HepG2 (cell line): ENCODE data around the gene DNAAF1. TPM values are rescaled to one million over a fixed set of nuclear protein-coding genes. Genes with fewer than 3 reads are reported as not detected.

Experiments
- ATAD3A ChIP-seq: sonication (generic); formaldehyde crosslinking; IDR thresholded peaks from 2 replicates; pipeline ENCODE4 v1.4.0; 2020; ENCODE audit warnings: missing genetic modification reagents
- CHD2 ChIP-seq: IDR thresholded peaks from 2 replicates; pipeline ENCODE4 v1.6.1; 2011; ENCODE audit warnings: low read depth, low read length, improper control_type of control experiment
- CREB1 ChIP-seq, 2 experiments: fragments of 450-650 bp in 1 of 2; IDR thresholded peaks; 2 replicates each; pipeline ENCODE4 v1.6.1; 2016 to 2017; ENCODE audit warnings: control low read depth in 1 of 2, mild to moderate bottlenecking in 1 of 2, missing compliant biosample characterization in 1 of 2, missing genetic modification characterization in 1 of 2
- CREM ChIP-seq, 2 experiments: sonication (generic) in 1 of 2; formaldehyde crosslinking in 1 of 2; IDR thresholded peaks; 2 replicates each; pipeline versions ENCODE4 v1.4.0 to v1.6.1; 2016 to 2020; ENCODE audit warnings: antibody characterized with exemption in 1 of 2, mild to moderate bottlenecking in 1 of 2, missing genetic modification reagents in 1 of 2
- RFX1 ChIP-seq: fragments of 450-650 bp; IDR thresholded peaks from 2 replicates; pipeline ENCODE4 v1.6.1; 2017
- YY1 ChIP-seq: IDR thresholded peaks from 2 replicates; pipeline ENCODE4 v1.6.1; 2011; ENCODE audit warnings: low read length, low read depth, moderate library complexity, mild to moderate bottlenecking; ENCODE audit not compliant: insufficient read depth, insufficient replicate concordance
- ZIK1 ChIP-seq: sonication (generic); formaldehyde crosslinking; IDR thresholded peaks from 2 replicates; pipeline ENCODE4 v1.5.0; 2020; ENCODE audit warnings: mild to moderate bottlenecking, low read depth, missing genetic modification reagents, borderline replicate concordance
- ZNF12 ChIP-seq: sonication (generic); formaldehyde crosslinking; IDR thresholded peaks from 2 replicates; pipeline ENCODE4 v1.5.0; 2020; ENCODE audit warnings: missing genetic modification reagents
- ZNF3 ChIP-seq: IDR thresholded peaks from 2 replicates; pipeline ENCODE4 v1.7.0; 2017; ENCODE audit warnings: inconsistent platforms
- ZNF451 ChIP-seq: sonication (generic); formaldehyde crosslinking; IDR thresholded peaks from 2 replicates; pipeline ENCODE4 v1.5.0; 2020; ENCODE audit warnings: mild to moderate bottlenecking, missing genetic modification reagents
- ZNF749 ChIP-seq: sonication (generic); formaldehyde crosslinking; IDR thresholded peaks from 2 replicates; pipeline ENCODE4 v1.8.0; 2022; ENCODE audit warnings: mild to moderate bottlenecking, missing genetic modification reagents, moderate library complexity, borderline replicate concordance
- ZNF839 ChIP-seq: sonication (generic); formaldehyde crosslinking; IDR thresholded peaks from 2 replicates; pipeline ENCODE4 v1.4.0; 2020; ENCODE audit warnings: missing genetic modification reagents, mild to moderate bottlenecking, borderline replicate concordance
- polyA plus RNA-seq, 8 experiments: library from polyadenylated mRNA; depleted of rRNA in 3 of 8; stranded (reverse) in 7 of 8; unstranded in 1 of 8; fragments of >200 nt; fragmentation: Illumina TruSeq in 4 of 8; extraction: Trizol in 4 of 8; gene quantifications; 2 replicates each; pipeline versions ENCODE4 v1.2.1 to v1.2.3, GENCODE V29; 2011 to 2016; ENCODE audit warnings: low read depth in 4 of 8, missing spikeins in 1 of 8, mixed read lengths in 1 of 8; ENCODE audit not compliant: insufficient read depth in 1 of 8
- total RNA-seq, 5 experiments: library from RNA; depleted of rRNA; stranded (reverse); fragments of >200 nt; fragmentation: Illumina TruSeq; extraction: Trizol; gene quantifications; 2 replicates each; pipeline ENCODE4 v1.2.3, GENCODE V29; 2016; ENCODE audit warnings: low read depth in 1 of 5
- TF ChIP-seq, protein P1 (sequence below), 2 experiments: sonication (generic) in 1 of 2; formaldehyde crosslinking in 1 of 2; IDR thresholded peaks; 2 replicates each; pipeline versions ENCODE4 v1.4.0 to v1.6.1; 2016 to 2020; ENCODE audit warnings: borderline replicate concordance in 1 of 2, low read depth in 1 of 2, mild to moderate bottlenecking in 1 of 2, missing genetic modification reagents in 1 of 2
- TF ChIP-seq, protein P2 (sequence below): sonication (generic); formaldehyde crosslinking; IDR thresholded peaks from 2 replicates; pipeline ENCODE4 v1.4.0; 2020; ENCODE audit warnings: missing genetic modification reagents
- TF ChIP-seq, protein P3 (sequence below): sonication (generic); formaldehyde crosslinking; IDR thresholded peaks from 2 replicates; pipeline ENCODE4 v1.5.0; 2020; ENCODE audit warnings: mild to moderate bottlenecking, missing genetic modification reagents
- TF ChIP-seq, protein P4 (sequence below): sonication (generic); formaldehyde crosslinking; IDR thresholded peaks from 2 replicates; pipeline ENCODE4 v1.5.1; 2020; ENCODE audit warnings: missing genetic modification reagents, mild to moderate bottlenecking, borderline replicate concordance

The DNAAF1 gene
- total and polyA plus RNA-seq, 2 of the 13 experiments (the other 11 are each of a cell fraction or from before 2014, with no cell fraction given), result 0.04 TPM; not detected in 1

DNA sequence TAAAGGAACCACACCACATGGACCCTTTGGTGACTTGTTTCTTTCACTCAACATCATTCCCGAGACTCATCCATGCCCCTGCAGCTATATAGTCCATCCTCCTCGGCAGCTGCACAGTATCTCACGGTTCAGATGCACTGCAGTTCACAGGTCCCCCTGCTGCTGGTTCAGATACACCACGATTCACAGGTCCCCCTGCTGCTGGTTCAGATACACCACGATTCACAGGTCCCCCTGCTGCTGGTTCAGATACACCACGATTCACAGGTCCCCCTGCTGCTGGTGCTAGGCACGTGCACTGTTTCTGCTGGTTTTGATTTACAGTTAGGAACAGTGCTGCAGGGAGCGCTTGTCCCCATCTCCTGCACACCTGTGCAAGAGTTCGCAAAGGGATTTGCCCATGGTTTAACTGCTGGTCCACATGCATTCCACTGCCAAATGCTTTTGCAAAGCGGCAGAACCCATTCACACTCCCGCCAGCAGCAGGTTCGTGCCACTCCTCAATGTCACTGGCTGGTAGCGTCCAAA lies 3.9 kb upstream of the DNAAF1 start (continued):
- no peak for TF ChIP-seq ZNF839 (CRISPR knock-in tag)
- no peak for TF ChIP-seq RFX1
- TF ChIP-seq ZIK1 (CRISPR knock-in tag), result no peak
- no peak for TF ChIP-seq CHD2
- no peak for TF ChIP-seq ZNF3
- TF ChIP-seq YY1, result no peak
- TF ChIP-seq, protein P1, sequence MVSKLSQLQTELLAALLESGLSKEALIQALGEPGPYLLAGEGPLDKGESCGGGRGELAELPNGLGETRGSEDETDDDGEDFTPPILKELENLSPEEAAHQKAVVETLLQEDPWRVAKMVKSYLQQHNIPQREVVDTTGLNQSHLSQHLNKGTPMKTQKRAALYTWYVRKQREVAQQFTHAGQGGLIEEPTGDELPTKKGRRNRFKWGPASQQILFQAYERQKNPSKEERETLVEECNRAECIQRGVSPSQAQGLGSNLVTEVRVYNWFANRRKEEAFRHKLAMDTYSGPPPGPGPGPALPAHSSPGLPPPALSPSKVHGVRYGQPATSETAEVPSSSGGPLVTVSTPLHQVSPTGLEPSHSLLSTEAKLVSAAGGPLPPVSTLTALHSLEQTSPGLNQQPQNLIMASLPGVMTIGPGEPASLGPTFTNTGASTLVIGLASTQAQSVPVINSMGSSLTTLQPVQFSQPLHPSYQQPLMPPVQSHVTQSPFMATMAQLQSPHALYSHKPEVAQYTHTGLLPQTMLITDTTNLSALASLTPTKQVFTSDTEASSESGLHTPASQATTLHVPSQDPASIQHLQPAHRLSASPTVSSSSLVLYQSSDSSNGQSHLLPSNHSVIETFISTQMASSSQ (IDR thresholded peaks at IDR 0.05; ENCODE audit: low read depth), result no peak
- TF ChIP-seq, protein P1 (CRISPR knock-in tag; IDR thresholded peaks at IDR 0.05; ENCODE audit: borderline replicate concordance), result peak; percentile 44; the same call in 1 of the 2 replicates
- TF ChIP-seq CREM (IDR thresholded peaks at IDR 0.05), result no peak
- TF ChIP-seq CREM (CRISPR knock-in tag; IDR thresholded peaks at IDR 0.05), result no peak
- TF ChIP-seq CREB1 (IDR thresholded peaks at IDR 0.05), result no peak
- no peak for TF ChIP-seq CREB1 (CRISPR knock-in tag; IDR thresholded peaks at IDR 0.05)
- TF ChIP-seq, protein P2, sequence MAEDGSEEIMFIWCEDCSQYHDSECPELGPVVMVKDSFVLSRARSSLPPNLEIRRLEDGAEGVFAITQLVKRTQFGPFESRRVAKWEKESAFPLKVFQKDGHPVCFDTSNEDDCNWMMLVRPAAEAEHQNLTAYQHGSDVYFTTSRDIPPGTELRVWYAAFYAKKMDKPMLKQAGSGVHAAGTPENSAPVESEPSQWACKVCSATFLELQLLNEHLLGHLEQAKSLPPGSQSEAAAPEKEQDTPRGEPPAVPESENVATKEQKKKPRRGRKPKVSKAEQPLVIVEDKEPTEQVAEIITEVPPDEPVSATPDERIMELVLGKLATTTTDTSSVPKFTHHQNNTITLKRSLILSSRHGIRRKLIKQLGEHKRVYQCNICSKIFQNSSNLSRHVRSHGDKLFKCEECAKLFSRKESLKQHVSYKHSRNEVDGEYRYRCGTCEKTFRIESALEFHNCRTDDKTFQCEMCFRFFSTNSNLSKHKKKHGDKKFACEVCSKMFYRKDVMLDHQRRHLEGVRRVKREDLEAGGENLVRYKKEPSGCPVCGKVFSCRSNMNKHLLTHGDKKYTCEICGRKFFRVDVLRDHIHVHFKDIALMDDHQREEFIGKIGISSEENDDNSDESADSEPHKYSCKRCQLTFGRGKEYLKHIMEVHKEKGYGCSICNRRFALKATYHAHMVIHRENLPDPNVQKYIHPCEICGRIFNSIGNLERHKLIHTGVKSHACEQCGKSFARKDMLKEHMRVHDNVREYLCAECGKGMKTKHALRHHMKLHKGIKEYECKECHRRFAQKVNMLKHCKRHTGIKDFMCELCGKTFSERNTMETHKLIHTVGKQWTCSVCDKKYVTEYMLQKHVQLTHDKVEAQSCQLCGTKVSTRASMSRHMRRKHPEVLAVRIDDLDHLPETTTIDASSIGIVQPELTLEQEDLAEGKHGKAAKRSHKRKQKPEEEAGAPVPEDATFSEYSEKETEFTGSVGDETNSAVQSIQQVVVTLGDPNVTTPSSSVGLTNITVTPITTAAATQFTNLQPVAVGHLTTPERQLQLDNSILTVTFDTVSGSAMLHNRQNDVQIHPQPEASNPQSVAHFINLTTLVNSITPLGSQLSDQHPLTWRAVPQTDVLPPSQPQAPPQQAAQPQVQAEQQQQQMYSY (CRISPR knock-in tag), result no peak
- no peak for TF ChIP-seq ZNF749 (CRISPR knock-in tag)
- TF ChIP-seq ATAD3A (CRISPR knock-in tag), result no peak
- TF ChIP-seq, protein P3, sequence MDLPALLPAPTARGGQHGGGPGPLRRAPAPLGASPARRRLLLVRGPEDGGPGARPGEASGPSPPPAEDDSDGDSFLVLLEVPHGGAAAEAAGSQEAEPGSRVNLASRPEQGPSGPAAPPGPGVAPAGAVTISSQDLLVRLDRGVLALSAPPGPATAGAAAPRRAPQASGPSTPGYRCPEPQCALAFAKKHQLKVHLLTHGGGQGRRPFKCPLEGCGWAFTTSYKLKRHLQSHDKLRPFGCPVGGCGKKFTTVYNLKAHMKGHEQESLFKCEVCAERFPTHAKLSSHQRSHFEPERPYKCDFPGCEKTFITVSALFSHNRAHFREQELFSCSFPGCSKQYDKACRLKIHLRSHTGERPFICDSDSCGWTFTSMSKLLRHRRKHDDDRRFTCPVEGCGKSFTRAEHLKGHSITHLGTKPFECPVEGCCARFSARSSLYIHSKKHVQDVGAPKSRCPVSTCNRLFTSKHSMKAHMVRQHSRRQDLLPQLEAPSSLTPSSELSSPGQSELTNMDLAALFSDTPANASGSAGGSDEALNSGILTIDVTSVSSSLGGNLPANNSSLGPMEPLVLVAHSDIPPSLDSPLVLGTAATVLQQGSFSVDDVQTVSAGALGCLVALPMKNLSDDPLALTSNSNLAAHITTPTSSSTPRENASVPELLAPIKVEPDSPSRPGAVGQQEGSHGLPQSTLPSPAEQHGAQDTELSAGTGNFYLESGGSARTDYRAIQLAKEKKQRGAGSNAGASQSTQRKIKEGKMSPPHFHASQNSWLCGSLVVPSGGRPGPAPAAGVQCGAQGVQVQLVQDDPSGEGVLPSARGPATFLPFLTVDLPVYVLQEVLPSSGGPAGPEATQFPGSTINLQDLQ, result no peak
- TF ChIP-seq, protein P4, sequence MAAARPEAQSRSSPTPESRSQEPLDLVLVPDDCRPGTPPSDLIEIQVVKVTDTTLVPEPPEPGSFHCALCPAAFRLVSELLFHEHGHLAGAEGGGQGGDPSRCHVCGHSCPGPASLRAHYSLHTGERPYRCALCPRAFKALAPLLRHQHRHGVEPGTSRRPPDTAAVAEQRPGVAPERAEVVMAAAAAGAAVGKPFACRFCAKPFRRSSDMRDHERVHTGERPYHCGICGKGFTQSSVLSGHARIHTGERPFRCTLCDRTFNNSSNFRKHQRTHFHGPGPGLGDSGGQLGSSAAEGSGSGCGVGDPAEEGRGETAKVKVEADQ (CRISPR knock-in tag), result no peak
- TF ChIP-seq ZNF451 (CRISPR knock-in tag), result no peak
- no peak for TF ChIP-seq ZNF12 (CRISPR knock-in tag)
